Activated T-helper 17 cell treated with anti-CD3 and anti-CD28 coated beads, Interleukin-2, amount 50 U/mL, for 72 hours (primary cell): Measurements from ENCODE around the gene CETP. TPM values are rescaled to one million over a fixed set of nuclear protein-coding genes. Genes with fewer than 3 reads are reported as not detected.
"Not testable (repeated sequence)": the region's sequence is repeated elsewhere in the genome, so short reads cannot be mapped to it uniquely, and the experiment has no call there.

Experiments
- ATAC-seq: fragments of 150-1000 bp; cut with Tn5 transposase; replicated peaks from 2 replicates; pipeline ENCODE4 v1.10.0; 2021; ENCODE audit warnings: mild to moderate bottlenecking, moderate library complexity
- H3K27ac Mint-ChIP-seq: one replicate; pipeline ENCODE4 v1.8.0; 2022; ENCODE audit warnings: mixed read lengths
- H3K27me3 Mint-ChIP-seq: one replicate; pipeline ENCODE4 v1.8.0; 2022; ENCODE audit warnings: mixed read lengths
- H3K36me3 Mint-ChIP-seq: one replicate; pipeline ENCODE4 v1.8.0; 2022; ENCODE audit warnings: low read depth, mild to moderate bottlenecking, mixed read lengths
- H3K4me1 Mint-ChIP-seq: one replicate; pipeline ENCODE4 v1.8.0; 2022; ENCODE audit warnings: mixed read lengths
- H3K4me3 Mint-ChIP-seq: one replicate; pipeline ENCODE4 v1.8.0; 2022; ENCODE audit warnings: mild to moderate bottlenecking, mixed read lengths
- H3K9me3 Mint-ChIP-seq: one replicate; pipeline ENCODE4 v1.8.0; 2022; ENCODE audit warnings: mixed read lengths
- total RNA-seq, 2 donors: library from RNA; stranded (reverse); gene quantifications; one replicate each; pipeline ENCODE4 v1.2.3, GENCODE V29; 2022

The CETP gene
- total RNA-seq, 2 donors from 2014 or later = not detected

GRCh38 chr16:56988161-56988947 lies 26.6 kb downstream of the CETP start:
- Mint-ChIP-seq H3K36me3 (peaks cover 97% of the 10 kb centered on the region), H3K9me3 (no peaks in the 10 kb centered on the region), H3K4me1 (peaks cover 45% of the 10 kb centered on the region), H3K4me3 (peak overlapping the region; percentile 90), H3K27ac (peak overlapping the region; percentile 95), H3K27me3 (no peaks in the 10 kb centered on the region)
- ATAC-seq = no peak

GRCh38 chr16:56988948-56989945 lies 27.5 kb downstream of the CETP start, which contains the start of gene NLRC5:
Gene NLRC5 (plus strand): TSS chr16:56989557. CDS start chr16:57020713, 31,156 bp downstream.
- ATAC-seq = peak; percentile 75
- peaks cover 98% of the 10 kb centered on the region for H3K36me3 Mint-ChIP-seq
- no peaks in the 10 kb centered on the region for H3K9me3 Mint-ChIP-seq
- H3K27me3 Mint-ChIP-seq = no peaks in the 10 kb centered on the region
- H3K4me1 Mint-ChIP-seq = peaks cover 54% of the 10 kb centered on the region
- H3K4me3 Mint-ChIP-seq = peak within 1 kb of the TSS; percentile 90
- peak within 1 kb of the TSS; percentile 95 for H3K27ac Mint-ChIP-seq

GRCh38 chr16:56989988-56990387 lies 28.2 kb downstream of the CETP start:
- Mint-ChIP-seq H3K27me3 (no peaks in the 10 kb centered on the region), H3K4me1 (peaks cover 52% of the 10 kb centered on the region), H3K36me3 (peaks cover 96% of the 10 kb centered on the region), H3K4me3 (peak overlapping the region; percentile 90), H3K9me3 (no peaks in the 10 kb centered on the region), H3K27ac (peak overlapping the region; percentile 95)
- no peak for ATAC-seq

GRCh38 chr16:56990407-56991286 lies 28.9 kb downstream of the CETP start:
- H3K36me3 Mint-ChIP-seq = peaks cover 96% of the 10 kb centered on the region
- no peaks in the 10 kb centered on the region for H3K9me3 Mint-ChIP-seq
- ATAC-seq = peak; percentile 17
- peak overlapping the region; percentile 90 for H3K4me3 Mint-ChIP-seq
- peaks cover 48% of the 10 kb centered on the region for H3K4me1 Mint-ChIP-seq
- peak overlapping the region; percentile 95 for H3K27ac Mint-ChIP-seq
- no peaks in the 10 kb centered on the region for H3K27me3 Mint-ChIP-seq

GRCh38 chr16:56992431-56992830 lies 30.7 kb downstream of the CETP start:
- H3K36me3 Mint-ChIP-seq = peaks cover 97% of the 10 kb centered on the region

GRCh38 chr16:56993204-56993603 lies 31.5 kb downstream of the CETP start:
- Mint-ChIP-seq H3K27me3 (no peaks in the 10 kb centered on the region), H3K36me3 (peaks cover 94% of the 10 kb centered on the region), H3K4me1 (peaks cover 36% of the 10 kb centered on the region), H3K4me3 (peak overlapping the region; percentile 90), H3K27ac (peak overlapping the region; percentile 95), H3K9me3 (no peaks in the 10 kb centered on the region)
- ATAC-seq = no peak

More at GRCh38 chr16:56992431-56992830, 30.7 kb downstream of the CETP start:
- peak overlapping the region; percentile 95 for H3K27ac Mint-ChIP-seq
- ATAC-seq, H3K27me3 Mint-ChIP-seq, H3K9me3 Mint-ChIP-seq: not testable (repeated sequence)
- peak overlapping the region; percentile 90 for H3K4me3 Mint-ChIP-seq
- peaks cover 43% of the 10 kb centered on the region for H3K4me1 Mint-ChIP-seq

- Mint-ChIP-seq H3K9me3 (no peaks in the 10 kb centered on the region), H3K4me3 (peak overlapping the region; percentile 90), H3K27ac (peak overlapping the region; percentile 95), H3K4me1 (peaks cover 42% of the 10 kb centered on the region), H3K36me3 (peaks cover 93% of the 10 kb centered on the region), H3K27me3 (no peaks in the 10 kb centered on the region)
- no peak for ATAC-seq
These were observed 32.6 kb downstream of the CETP start for GRCh38 chr16:56994311-56994710.

GRCh38 chr16:56995136-56995805 lies 33.5 kb downstream of the CETP start:
- peak overlapping the region; percentile 90 for H3K4me3 Mint-ChIP-seq
- H3K27me3 Mint-ChIP-seq = no peaks in the 10 kb centered on the region
- ATAC-seq = no peak
- peaks cover 84% of the 10 kb centered on the region for H3K36me3 Mint-ChIP-seq
- peak overlapping the region; percentile 95 for H3K27ac Mint-ChIP-seq
- H3K4me1 Mint-ChIP-seq = peaks cover 47% of the 10 kb centered on the region
- no peaks in the 10 kb centered on the region for H3K9me3 Mint-ChIP-seq

GRCh38 chr16:56997264-56997663 lies 35.5 kb downstream of the CETP start:
- H3K27ac Mint-ChIP-seq = peak overlapping the region; percentile 96
- ATAC-seq = no peak
- no peaks in the 10 kb centered on the region for H3K9me3 Mint-ChIP-seq
- peak overlapping the region; percentile 90 for H3K4me3 Mint-ChIP-seq
- H3K27me3 Mint-ChIP-seq = no peaks in the 10 kb centered on the region
- peaks cover 70% of the 10 kb centered on the region for H3K36me3 Mint-ChIP-seq
- peaks cover 54% of the 10 kb centered on the region for H3K4me1 Mint-ChIP-seq

- ATAC-seq = no peak
- Mint-ChIP-seq H3K4me3 (peak overlapping the region; percentile 90), H3K4me1 (peaks cover 54% of the 10 kb centered on the region), H3K27ac (peak overlapping the region; percentile 96), H3K36me3 (peaks cover 63% of the 10 kb centered on the region), H3K9me3 (no peaks in the 10 kb centered on the region), H3K27me3 (no peaks in the 10 kb centered on the region)
These were observed 36.2 kb downstream of the CETP start for GRCh38 chr16:56997931-56998330.

GRCh38 chr16:56998352-56998751 lies 36.6 kb downstream of the CETP start:
- H3K36me3 Mint-ChIP-seq = peaks cover 61% of the 10 kb centered on the region
- H3K27ac Mint-ChIP-seq = peak overlapping the region; percentile 96
- H3K9me3 Mint-ChIP-seq = no peaks in the 10 kb centered on the region
- no peaks in the 10 kb centered on the region for H3K27me3 Mint-ChIP-seq
- peak overlapping the region; percentile 90 for H3K4me3 Mint-ChIP-seq
- peaks cover 50% of the 10 kb centered on the region for H3K4me1 Mint-ChIP-seq
- ATAC-seq = no peak

- H3K4me1 Mint-ChIP-seq = peaks cover 50% of the 10 kb centered on the region
- H3K36me3 Mint-ChIP-seq = peaks cover 61% of the 10 kb centered on the region
- ATAC-seq = no peak
- H3K27ac Mint-ChIP-seq = peak overlapping the region; percentile 96
- H3K27me3 Mint-ChIP-seq = no peaks in the 10 kb centered on the region
- H3K4me3 Mint-ChIP-seq = peak overlapping the region; percentile 90
- H3K9me3 Mint-ChIP-seq = no peaks in the 10 kb centered on the region
These were observed 37.1 kb downstream of the CETP start for GRCh38 chr16:56998861-56999260.
